Measurements from ENCODE around the gene NATD1.

NATD1 gene

DNA sequence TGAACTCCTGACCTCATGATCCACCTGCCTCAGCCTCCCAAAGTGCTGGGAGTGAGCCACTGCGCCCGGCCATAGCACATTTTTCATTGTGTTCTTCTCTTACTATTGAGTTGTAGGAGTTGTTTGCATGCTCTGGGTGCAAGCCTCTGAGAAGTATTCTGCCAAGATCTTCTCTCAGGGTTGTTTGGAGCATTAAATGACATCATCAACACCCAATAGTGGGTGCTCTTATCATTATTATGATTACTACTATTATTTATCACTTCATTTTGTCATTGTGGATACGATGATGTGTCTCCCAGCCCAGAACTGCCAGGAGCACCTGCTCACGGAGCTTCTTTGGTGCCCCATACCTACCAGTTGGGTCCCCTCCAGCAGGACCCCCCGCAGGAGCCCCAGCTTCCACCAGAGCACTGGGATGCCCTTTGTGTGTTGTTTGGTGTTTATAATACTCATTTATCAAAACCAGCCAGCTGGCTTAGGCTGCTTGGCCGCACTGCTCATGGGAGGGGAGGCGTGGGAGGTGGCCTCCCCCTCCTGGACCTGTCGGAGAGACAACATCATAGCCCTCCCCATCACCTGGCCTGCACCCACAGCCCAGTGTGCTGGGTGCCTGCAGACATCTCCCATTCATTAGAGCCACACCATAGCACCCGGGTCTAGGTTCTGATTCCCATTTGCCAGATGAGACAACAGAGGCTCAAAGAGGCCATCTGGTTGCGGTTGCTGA lies 18.4 kb upstream of the NATD1 start:
- H3K4me1 ChIP-seq (ENCODE audit: control insufficient read depth, insufficient read depth, low read length) = peaks cover 14% of the 10 kb centered on the region
- no peak overlapping the region for H3K4me3 ChIP-seq (ENCODE audit: low read length)
- H3K9me3 ChIP-seq (ENCODE audit: control insufficient read depth, low read length) = no peaks in the 10 kb centered on the region
- H3K36me3 ChIP-seq (ENCODE audit: control insufficient read depth, insufficient read depth, low read length, severe bottlenecking) = no peaks in the 10 kb centered on the region
- H3K27me3 ChIP-seq (replicated peaks; ENCODE audit: control insufficient read depth, insufficient read depth, low read length) = no peaks in the 10 kb centered on the region
- no peak for DNase-seq (ENCODE audit: low read depth)
- H3K9ac ChIP-seq (ENCODE audit: low read length) = no peak overlapping the region

DNA sequence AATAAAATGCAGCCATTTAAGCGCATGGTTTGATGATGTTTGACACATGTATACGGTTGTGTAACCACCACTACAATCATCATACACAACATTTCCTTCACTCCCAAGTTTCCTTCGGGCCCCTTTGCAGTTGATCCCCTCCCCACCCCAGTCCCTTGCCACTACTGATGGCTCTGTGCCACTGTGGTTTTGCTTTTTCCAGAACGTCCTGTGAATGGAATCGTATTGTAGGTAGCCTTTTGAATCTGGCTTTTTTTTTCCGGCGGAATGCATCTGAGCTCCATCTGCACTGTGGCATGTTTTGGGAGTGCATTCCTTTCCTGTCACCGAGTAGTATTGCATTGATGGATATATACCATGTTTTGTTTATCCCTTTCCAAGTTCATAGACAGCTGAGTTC lies 16.2 kb upstream of the NATD1 start:
- Histone ChIP-seq H3K9me3 (ENCODE audit: control insufficient read depth, low read length) (no peaks in the 10 kb centered on the region), H3K9ac (ENCODE audit: low read length) (no peak overlapping the region), H3K4me3 (ENCODE audit: low read length) (no peak overlapping the region), H3K36me3 (ENCODE audit: control insufficient read depth, insufficient read depth, low read length, severe bottlenecking) (no peaks in the 10 kb centered on the region), H3K27me3 (replicated peaks; ENCODE audit: control insufficient read depth, insufficient read depth, low read length) (no peaks in the 10 kb centered on the region), H3K4me1 (ENCODE audit: control insufficient read depth, insufficient read depth, low read length) (no peaks in the 10 kb centered on the region)
- DNase-seq (ENCODE audit: low read depth) = no peak

DNA sequence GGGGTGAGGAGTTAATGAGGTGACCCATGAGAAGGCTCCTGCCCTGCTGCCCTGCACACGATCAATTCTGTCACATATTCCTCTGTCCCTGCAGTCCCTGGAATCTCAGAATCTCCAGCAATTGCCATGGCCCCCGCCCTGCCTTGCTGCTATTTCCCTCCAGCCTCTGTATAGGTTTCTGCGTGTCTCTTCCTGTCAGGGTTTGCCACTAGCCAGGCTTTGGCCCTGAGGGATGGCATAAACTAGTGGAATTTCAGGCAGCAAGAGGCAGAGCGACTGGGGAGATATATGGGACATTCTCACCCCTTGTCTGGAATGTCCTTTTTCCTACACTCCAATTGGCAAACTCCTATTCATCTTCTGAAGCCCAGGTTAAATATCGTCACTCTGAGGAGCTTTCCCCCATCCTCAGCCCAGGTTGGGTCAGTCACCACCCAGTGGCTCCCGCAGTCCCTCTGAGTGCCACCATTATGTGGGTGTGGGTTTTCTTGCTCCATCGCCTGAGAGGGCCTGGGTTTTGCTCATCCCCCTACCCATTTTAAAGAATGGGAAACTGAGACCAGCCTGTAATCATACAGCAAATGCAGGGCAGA lies 15.5 kb upstream of the NATD1 start:
- no peaks in the 10 kb centered on the region for H3K9me3 ChIP-seq (ENCODE audit: control insufficient read depth, low read length)
- DNase-seq (ENCODE audit: low read depth) = no peak
- H3K4me1 ChIP-seq (ENCODE audit: control insufficient read depth, insufficient read depth, low read length) = peaks cover 1% of the 10 kb centered on the region
- no peak overlapping the region for H3K9ac ChIP-seq (ENCODE audit: low read length)
- H3K27me3 ChIP-seq (replicated peaks; ENCODE audit: control insufficient read depth, insufficient read depth, low read length) = no peaks in the 10 kb centered on the region
- H3K4me3 ChIP-seq (ENCODE audit: low read length) = no peak overlapping the region
- no peaks in the 10 kb centered on the region for H3K36me3 ChIP-seq (ENCODE audit: control insufficient read depth, insufficient read depth, low read length, severe bottlenecking)

DNA sequence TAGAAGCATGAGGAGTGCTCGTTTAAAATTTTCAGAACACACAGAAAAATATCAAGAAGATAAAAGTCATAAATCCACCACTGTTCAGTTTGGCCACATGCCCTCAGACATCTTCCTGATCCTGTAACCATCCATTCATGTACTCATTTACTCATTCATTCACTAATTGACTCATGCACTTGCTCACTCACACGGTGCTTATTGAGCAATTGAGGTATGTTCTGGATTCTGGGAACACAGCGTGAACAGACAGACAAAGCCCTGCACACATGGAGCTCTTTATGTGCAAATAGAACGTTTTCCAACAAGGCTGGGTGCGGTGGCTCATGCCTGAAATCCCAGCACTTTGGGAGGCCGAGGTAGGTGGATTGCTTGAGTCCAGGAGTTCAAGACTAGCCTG lies 10.2 kb upstream of the NATD1 start:
- Histone ChIP-seq H3K9ac (ENCODE audit: low read length) (no peak overlapping the region), H3K4me3 (ENCODE audit: low read length) (no peak overlapping the region), H3K4me1 (ENCODE audit: control insufficient read depth, insufficient read depth, low read length) (peaks cover 9% of the 10 kb centered on the region), H3K36me3 (ENCODE audit: control insufficient read depth, insufficient read depth, low read length, severe bottlenecking) (no peaks in the 10 kb centered on the region), H3K9me3 (ENCODE audit: control insufficient read depth, low read length) (no peaks in the 10 kb centered on the region), H3K27me3 (replicated peaks; ENCODE audit: control insufficient read depth, insufficient read depth, low read length) (no peaks in the 10 kb centered on the region)
- DNase-seq (ENCODE audit: low read depth) = peak; percentile 35

DNA sequence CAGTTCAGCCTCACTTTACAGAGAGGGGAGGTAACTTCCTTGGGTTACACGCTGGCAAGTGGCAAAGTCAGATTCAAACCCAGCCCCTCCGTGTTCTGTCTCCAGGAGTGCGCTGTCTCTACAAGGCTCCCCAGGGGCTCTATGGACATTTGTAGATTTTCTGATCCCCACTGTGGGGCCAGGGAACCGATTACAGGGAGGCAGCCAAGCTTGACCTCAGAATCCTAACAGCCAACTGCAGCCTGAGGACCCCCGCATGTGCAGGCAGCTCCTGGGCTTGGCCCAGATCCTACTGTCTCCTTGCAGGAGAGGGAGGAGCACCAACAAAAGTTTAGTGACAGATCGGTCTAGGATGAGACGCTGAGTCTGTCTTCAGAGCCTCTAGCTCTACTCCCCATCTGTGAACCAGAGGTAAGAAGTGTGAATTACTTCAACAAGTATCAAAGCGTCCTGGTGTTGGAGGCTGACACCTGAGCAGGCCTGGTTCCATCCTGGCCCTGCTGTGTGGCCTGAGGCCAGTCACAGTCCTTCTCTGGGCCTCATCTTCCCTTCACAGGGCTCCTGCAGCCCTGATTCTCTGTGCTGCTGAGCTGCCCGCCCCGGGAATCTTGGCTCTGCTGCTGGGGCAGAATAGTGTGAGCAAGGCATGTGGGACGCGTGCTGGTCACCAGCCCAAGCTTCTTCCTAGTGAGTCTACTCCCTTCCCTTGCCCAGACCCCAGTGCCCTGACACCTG lies 9.2 kb upstream of the NATD1 start:
- Histone ChIP-seq H3K9me3 (ENCODE audit: control insufficient read depth, low read length) (no peaks in the 10 kb centered on the region), H3K4me3 (ENCODE audit: low read length) (no peak overlapping the region), H3K9ac (ENCODE audit: low read length) (no peak overlapping the region), H3K36me3 (ENCODE audit: control insufficient read depth, insufficient read depth, low read length, severe bottlenecking) (no peaks in the 10 kb centered on the region), H3K27me3 (replicated peaks; ENCODE audit: control insufficient read depth, insufficient read depth, low read length) (no peaks in the 10 kb centered on the region), H3K4me1 (ENCODE audit: control insufficient read depth, insufficient read depth, low read length) (peaks cover 9% of the 10 kb centered on the region)
- no peak for DNase-seq (ENCODE audit: low read depth)

DNA sequence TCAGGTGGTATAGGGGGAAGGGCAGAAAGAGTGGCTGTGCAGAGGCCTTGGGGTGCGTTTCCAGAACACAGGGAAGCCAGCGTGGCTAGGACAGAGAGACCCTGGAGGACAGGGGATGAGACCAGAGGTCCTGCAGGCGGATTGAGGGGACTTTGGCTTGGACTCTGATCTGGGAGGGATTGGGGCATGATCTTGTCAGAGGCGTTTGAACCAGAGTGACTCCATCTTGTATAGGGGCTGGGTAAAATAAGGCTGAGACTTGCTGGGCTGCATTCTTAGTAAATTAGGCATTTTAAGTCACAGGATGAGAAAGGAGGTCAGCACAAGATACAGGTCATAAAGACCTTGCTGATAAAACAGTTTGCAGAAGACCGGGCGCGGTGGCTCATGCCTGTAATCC lies 5.4 kb upstream of the NATD1 start:
- Histone ChIP-seq H3K27me3 (replicated peaks; ENCODE audit: control insufficient read depth, insufficient read depth, low read length) (no peaks in the 10 kb centered on the region), H3K9ac (ENCODE audit: low read length) (no peak overlapping the region), H3K36me3 (ENCODE audit: control insufficient read depth, insufficient read depth, low read length, severe bottlenecking) (no peaks in the 10 kb centered on the region), H3K9me3 (ENCODE audit: control insufficient read depth, low read length) (no peaks in the 10 kb centered on the region), H3K4me1 (ENCODE audit: control insufficient read depth, insufficient read depth, low read length) (peaks cover 12% of the 10 kb centered on the region), H3K4me3 (ENCODE audit: low read length) (no peak overlapping the region)
- no peak for DNase-seq (ENCODE audit: low read depth)

DNA sequence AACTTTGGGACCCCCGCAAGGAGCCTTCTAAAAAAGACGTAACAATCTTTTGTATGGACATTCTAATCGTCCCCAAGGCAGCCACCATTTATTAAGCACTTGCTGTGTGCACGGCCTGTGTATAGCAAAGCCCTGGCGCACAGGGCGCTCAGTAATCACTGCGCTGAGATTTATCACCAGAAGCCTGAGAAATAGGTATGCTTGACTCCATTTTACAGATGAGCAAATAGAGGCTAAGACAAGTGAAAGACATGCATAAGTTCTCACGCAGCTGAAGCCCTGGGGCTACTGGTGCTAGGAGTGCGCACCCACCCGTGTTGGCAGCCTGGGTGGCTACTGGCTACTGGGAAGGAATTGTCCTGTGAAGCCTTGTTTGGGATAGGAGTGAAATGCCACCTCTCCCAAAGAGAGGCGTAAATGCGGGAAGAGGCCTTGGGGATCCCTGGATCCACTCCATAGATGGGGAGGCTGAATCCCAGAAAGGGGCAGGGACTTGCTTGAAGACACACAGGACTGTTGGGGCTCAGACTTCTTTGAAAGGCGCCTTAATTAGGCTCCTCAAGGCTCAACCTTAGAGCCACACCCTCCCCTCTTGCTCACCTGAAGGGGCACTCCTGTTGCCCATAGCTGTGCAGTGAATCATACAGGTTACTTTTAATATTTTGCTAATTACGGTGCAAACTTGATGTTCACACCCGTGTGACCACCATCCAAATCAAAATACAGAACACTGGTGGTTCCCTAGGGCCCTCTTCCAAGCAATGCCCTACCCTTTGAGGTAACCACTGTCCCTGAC lies 634 bp upstream of the NATD1 start:
- H3K4me3 ChIP-seq (ENCODE audit: low read length) = peak overlapping the region; percentile 88

DNA sequence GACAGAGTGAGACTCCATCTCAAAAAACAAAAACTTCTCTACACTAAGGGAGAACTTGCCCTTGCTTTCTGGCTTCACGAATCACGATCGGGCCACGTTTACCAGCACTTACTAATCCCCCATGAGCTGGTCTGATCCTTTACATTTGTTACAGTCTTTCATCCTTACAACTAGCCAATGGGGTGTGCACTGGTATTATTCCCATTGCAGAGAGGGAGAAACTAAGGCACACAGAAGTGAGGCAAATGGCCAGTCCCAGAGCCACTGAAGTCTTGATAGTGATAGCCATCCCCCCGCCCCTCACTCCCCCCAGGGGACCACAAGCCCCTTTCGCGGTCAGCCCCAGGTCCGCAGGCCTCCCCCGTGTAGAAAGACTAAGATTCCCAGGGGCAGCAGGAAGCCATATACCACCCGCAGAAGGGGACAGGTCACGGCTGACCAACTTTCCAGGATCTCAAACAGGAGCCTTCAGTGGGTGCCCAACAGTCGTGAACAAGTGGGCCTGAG lies 868 bp downstream of the NATD1 start:
- H3K27me3 ChIP-seq (replicated peaks; ENCODE audit: control insufficient read depth, insufficient read depth, low read length) = no peaks in the 10 kb centered on the region
- H3K4me1 ChIP-seq (ENCODE audit: control insufficient read depth, insufficient read depth, low read length) = peaks cover 31% of the 10 kb centered on the region
- peak overlapping the region; percentile 91 for H3K9ac ChIP-seq (ENCODE audit: low read length)
- peaks cover 5% of the 10 kb centered on the region for H3K36me3 ChIP-seq (ENCODE audit: control insufficient read depth, insufficient read depth, low read length, severe bottlenecking)
- no peak for DNase-seq (ENCODE audit: low read depth)
- peak overlapping the region; percentile 88 for H3K4me3 ChIP-seq (ENCODE audit: low read length)
- H3K9me3 ChIP-seq (ENCODE audit: control insufficient read depth, low read length) = no peaks in the 10 kb centered on the region

More for the DNA sequence above, 634 bp upstream of the NATD1 start:
- Histone ChIP-seq H3K4me1 (ENCODE audit: control insufficient read depth, insufficient read depth, low read length) (peaks cover 31% of the 10 kb centered on the region), H3K9ac (ENCODE audit: low read length) (peak overlapping the region; percentile 91), H3K9me3 (ENCODE audit: control insufficient read depth, low read length) (no peaks in the 10 kb centered on the region), H3K36me3 (ENCODE audit: control insufficient read depth, insufficient read depth, low read length, severe bottlenecking) (no peaks in the 10 kb centered on the region), H3K27me3 (replicated peaks; ENCODE audit: control insufficient read depth, insufficient read depth, low read length) (no peaks in the 10 kb centered on the region)
- no peak for DNase-seq (ENCODE audit: low read depth)

DNA sequence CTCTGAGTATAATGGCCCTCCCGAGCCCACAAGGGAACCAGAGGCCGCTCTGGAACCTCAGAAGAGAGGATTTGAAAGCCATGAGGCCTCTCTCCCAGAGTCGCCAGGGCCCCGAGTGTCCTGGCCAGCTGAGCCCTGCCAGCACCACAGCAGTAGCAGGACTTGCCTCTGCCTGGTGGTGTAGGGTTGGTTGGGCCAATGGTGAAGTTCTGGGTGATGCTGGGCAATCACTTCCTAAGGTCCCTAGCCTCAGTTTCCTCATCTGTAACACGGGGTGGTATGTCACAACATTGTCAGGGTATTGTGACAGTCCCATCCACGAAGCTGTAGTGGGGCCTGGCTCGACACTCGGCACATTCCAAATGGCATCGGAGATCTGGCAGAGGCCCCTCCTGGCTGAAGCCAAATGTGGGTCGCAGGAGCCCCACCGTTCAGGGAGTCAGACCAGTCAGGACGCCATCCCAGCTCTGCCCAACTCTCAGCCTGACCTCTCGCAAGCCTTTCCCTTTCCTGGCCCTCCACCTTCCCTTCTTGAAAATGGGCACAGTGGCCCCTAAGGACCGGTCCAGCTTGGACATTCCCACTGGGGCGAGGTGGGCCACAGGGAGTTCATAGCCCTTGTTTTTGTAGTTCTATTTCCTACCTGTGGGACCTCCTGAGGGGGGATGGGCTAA lies 1.7 kb downstream of the NATD1 start:
- DNase-seq (ENCODE audit: low read depth) = no peak
- Histone ChIP-seq H3K27me3 (replicated peaks; ENCODE audit: control insufficient read depth, insufficient read depth, low read length) (no peaks in the 10 kb centered on the region), H3K4me1 (ENCODE audit: control insufficient read depth, insufficient read depth, low read length) (peaks cover 31% of the 10 kb centered on the region), H3K9ac (ENCODE audit: low read length) (peak overlapping the region; percentile 18), H3K9me3 (ENCODE audit: control insufficient read depth, low read length) (no peaks in the 10 kb centered on the region), H3K36me3 (ENCODE audit: control insufficient read depth, insufficient read depth, low read length, severe bottlenecking) (peaks cover 5% of the 10 kb centered on the region), H3K4me3 (ENCODE audit: low read length) (peak overlapping the region; percentile 88)

DNA sequence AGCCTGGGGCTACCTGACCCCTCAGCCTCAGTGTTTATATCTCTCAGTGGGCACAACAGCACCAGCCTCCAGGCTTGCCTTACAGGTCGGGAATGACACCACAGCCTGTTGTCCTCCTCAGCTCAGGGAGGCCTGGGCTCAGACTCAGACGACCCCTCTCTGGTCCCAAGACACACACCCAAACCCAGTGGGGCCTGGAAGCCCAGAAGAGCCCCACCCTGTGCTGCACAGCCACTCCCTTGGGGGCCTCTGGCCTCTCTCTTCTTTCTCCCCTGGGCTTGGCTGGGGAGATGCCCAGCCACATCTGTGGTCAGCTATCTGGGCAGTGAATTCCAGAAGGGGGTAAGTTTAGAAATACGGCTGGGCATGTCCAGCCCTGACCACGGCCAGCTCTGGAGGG lies 2.4 kb downstream of the NATD1 start:
- Histone ChIP-seq H3K9ac (ENCODE audit: low read length) (peak overlapping the region; percentile 18), H3K27me3 (replicated peaks; ENCODE audit: control insufficient read depth, insufficient read depth, low read length) (no peaks in the 10 kb centered on the region), H3K36me3 (ENCODE audit: control insufficient read depth, insufficient read depth, low read length, severe bottlenecking) (peaks cover 5% of the 10 kb centered on the region), H3K9me3 (ENCODE audit: control insufficient read depth, low read length) (no peaks in the 10 kb centered on the region), H3K4me1 (ENCODE audit: control insufficient read depth, insufficient read depth, low read length) (peaks cover 31% of the 10 kb centered on the region), H3K4me3 (ENCODE audit: low read length) (peak overlapping the region; percentile 54)
- DNase-seq (ENCODE audit: low read depth) = peak; percentile 32
